DMS53 treated with DMSO at 0.1 percent for 48 hours (cell line): ENCODE data around the gene SOBP.
"Not testable (repeated sequence)": the region's sequence is repeated elsewhere in the genome, so short reads cannot be mapped to it uniquely, and the experiment has no call there.

Source experiments
- DNase-seq: peaks from one replicate; lab custom pipeline; 2025; ENCODE audit not compliant: unreplicated experiment; lab: John Stamatoyannopoulos, UW

Gene SOBP

DNA sequence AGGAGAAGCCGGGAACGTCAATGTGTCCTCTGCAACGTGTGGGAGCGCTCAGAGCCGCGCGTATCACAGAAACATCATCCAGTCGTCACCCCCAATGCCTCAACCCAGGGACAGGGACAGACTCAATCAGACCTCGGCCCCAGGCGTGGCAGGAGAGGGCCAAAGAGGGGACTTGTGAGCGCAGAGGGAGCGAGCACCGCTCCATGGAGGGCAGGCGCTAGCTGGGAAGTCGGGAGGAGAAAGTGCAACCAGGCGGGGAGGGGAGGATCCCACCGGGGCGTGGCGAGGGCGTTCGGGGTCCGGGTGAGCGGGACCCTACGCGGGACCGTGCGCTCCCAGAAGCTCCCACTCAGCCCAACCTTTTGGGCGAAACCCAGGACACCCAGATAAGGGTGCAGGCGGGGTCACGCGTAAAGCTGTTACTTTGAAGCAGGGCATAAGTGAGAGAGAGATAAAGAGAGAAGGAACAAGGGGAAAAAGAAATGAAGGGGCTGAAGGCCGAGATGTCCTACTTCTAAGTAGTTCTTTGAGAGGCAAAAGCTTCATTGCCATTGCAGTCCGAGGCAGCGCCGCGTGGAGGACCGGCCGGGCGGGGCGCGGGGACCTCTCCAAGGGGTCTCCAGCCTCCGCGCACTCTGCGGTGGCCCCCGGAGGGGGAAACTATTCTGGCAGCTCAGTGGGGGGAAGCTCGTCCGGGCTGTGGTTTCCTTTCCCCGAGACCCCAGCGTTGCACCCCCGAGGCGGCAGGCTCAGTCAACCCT is 862 bp upstream of the SOBP start:
- no peak for DNase-seq

DNA sequence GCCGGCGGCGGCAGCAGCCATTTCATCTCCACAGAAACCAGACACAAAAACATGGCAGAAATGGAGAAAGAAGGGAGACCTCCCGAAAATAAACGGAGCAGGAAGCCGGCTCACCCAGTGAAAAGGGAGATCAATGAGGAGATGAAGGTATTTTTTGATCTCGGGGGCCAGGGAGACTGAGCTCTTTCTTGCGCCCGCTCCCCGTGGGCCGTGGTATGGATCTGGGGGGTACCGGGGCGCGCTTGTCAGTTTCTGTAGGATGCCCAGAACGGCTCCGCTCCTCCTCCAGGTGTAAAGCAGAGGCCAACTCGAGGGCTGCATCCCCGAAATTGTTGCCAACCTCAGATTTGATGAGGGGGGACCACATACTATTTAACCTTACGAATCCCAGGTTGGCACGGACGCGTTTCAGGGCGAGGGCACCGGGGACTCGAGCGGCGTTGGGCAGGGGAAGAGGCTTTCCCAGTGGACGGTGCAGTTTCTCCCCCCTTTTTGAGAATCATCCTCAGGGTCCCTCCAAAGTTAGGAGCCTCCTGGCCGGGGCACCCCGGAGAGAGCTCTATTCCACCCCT is 735 bp downstream of the SOBP start:
- DNase-seq: no peak

DNA sequence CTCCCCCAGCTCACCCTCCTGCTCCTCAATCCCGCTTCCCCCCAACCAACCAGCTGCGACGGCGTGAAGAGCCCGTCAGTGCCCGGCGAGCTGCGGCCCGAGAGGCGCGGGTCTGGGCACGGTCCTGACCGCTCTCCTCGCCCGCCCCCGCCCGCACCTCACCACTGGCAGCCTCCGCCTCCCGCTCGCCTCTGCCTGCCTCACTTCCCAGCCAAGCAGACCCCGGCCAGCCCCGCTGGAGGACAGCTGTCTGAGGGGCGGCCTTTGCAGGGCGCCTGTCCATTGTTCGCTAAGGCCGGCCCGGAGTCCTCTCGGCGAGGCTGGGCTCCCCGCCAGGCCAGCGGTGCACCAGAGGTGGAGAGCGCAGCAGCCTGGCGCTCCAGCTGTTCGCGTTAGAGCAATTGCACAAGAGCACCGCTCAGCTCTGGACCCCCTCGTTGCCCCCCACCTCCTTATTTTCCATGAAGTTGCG is 1.3 kb downstream of the SOBP start:
- no peak for DNase-seq

DNA sequence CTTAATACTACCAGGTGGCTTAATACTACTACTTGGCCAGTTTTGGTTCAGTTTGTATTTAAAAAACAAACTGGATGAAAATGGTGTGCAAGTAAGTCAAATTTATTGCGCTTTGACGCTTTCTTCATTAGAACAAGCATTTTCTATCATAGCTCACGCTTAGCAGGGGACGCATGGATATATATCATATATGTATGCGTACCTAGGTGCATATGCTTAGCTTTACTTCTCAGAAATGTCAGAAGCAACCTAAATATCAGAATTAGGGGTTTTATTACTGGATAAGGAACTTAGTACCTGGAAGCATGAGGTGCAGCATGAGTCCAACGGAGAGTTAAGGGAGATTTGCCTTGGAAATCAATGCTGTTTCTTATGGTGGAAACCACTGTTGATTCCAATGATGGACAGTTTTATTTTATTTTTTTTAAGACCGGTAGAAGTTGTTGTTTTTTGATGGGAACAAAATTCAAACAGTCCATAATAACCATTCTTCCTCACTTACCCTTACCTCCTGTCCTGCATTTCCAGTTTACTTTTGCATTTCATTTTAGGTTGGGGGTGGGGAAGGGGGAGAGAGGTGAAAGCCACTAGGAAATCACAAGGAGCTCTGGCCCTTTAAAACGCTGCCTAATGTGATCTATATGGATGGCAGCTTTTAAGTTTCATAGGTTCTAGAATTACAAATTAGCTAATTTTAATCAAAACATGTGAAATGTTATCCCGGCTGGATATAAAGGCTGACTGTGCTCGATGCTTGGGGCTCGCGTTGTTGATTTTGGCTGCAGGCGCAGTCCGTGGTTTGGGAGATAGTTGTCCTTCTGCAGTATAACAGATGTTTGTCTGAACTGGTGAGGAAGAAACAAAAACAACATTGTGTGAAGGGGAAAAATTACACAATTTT is 2.1 kb downstream of the SOBP start:
- no peak for DNase-seq

DNA sequence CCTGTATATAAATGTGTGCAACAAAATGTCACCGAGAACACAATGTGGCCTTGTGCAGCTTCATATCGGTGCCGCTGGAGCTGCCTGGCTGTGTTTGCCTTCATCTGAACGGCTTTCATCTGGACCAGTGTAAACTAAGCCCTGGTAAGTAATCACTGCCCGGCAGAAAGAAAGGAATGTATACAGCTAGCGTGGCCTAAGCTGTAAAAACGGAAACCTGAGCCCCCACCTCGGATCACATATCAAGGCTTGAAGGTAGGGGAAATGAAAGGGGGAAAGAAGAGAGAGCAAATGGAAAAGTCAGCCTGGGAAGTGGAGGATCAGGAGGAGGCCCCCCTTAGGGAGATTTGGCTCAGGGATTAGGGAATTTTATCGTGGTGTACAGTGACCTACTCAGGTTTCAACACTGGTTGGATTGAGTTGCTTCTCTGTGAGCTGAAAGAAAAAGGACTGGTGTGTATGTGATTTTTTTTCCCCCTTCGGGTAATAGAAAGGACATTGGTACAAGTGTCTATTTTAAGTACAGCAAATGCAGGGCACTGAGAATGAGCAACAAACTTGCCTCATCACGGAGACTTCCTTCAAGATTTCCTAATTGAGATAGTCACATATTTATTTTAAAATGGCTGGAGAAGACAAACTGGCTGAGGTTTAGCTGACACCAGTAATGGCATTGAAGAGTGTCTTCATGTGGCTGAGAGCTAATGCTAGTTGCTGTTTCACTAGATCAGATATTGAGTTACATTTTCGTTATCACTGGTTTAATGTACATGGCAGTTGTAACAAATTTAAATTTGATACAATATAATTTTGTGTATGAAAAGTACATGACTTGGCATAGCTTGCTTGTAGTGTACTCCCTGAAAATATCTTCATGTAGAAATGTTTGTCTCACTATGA is 3.5 kb downstream of the SOBP start:
- DNase-seq: no peak

DNA sequence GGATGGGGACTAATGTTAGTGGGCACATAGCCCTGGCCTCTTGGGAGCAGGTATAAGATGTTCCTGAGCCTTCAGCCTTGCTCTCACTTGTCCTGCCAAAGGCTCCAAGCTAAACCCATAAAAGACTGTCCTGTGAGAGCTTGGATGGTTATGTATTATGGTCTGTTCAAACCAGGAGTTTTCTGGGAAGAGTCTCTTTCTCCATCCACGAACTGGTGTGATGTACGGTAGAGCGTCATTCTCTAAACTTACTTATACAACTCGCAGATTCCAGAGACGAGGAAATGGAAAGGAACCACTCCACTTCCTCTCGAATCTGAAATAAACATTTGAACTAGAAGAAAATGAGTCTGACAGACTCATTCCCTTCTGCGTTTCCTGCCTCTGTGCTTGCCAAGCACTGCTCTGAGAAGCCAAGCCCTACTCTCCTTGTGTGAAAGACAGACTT is 5.3 kb downstream of the SOBP start:
- no peak for DNase-seq

DNA sequence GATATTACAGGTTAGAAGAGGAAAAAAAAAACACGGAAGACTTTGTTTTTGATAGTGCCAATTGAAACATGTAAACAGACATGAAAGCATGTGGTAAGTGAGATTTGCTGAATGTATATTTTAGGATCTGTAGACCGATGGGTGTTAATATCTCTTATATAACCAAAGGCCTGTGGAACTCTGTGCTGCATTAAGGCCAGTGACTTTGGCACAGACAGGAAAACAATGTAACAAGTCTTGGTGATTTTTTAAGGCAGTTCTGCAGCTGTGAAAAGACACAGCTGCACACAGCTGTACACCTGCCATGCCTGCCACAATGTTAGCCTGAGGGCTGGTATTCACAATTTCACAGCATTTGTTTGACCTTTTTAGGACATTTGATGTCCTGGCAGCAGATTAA is 6.1 kb downstream of the SOBP start:
- DNase-seq: no peak

DNA sequence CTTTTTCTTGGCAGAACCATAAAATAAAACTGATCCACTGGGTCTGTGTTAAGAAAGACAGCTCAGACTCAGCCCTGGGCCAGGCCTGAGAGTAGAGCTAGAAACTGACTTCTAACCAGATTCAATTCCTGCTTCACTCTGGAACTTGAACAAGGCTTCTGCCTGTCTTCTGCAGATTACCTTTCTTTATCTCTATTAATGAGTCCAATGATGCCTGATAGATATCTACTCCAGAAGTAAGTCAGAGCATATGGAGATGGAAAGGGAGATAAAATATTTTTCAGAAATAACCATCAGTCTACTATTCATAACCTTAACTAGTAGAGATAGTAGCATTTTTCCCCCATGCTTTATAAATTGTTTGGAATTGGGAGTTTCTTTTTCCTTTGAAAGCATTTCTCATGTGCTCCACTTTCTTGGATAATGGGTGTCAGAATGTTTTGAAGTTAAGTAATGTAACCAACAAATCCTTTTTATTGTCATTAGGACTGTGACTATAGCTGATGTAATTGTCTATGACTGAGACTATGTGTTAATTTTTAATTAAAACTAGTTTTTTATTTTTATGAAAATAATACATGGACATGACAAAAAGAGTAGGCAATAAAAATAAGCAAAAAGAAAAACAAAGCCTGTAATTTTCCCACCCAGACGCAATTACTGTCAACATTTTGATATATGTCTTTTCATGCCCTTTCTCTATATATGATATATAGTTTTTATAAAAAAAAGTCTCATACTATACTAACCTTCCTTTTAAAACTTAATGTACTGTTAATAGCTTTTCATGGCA is 7.2 kb downstream of the SOBP start:
- DNase-seq: no peak

DNA sequence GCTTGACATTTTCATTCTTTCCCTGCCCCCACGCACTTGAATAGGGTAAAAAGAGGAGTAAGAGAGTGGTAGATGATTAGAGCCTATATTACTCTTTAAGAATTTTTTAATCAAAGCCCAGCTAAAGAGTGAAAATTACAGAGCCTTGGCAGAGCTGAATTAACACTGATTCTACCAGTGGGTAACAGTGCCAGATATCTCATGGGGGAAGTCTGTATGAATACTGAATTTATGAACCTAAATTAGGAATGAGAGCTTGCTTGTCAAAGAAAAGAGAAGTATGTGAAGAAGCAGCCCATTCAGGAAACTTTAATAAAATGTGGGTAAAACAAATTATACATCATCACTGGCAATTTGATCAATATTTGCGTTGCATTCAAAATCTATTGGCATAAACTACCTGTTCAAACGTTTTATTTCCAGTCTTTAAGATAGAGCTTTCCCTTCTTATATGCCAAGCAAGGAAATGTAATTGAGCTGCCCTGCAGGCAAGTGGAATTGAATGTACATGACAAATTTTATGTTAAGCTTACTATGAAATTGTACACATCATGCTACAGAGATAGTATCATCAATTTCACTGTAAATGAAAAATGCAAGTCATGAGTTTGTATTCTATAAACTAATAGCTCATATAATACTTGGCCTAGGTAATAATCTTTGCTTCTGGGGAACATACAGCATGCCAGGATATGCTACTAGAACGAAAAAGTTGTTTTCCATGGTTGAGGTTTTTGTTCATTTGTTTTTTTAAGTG is 14.5 kb downstream of the SOBP start:
- DNase-seq: no peak

DNA sequence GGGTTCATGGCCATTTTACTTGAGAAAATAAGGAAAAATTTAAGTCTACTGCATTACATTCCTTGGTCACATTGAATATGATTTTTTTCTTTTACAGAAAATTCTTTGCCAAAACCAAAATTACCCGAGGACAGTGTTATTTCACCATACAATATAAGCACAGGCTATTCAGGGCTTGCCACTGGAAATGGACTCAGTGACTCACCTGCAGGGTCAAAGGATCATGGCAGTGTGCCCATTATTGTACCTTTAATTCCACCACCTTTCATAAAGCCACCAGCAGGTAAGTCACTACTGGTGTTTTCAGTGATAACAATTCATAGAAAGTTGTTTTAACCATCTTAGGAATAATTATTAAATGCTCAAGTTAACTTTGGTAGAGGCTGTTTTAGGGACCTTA is 16.2 kb downstream of the SOBP start:
- no peak for DNase-seq

DNA sequence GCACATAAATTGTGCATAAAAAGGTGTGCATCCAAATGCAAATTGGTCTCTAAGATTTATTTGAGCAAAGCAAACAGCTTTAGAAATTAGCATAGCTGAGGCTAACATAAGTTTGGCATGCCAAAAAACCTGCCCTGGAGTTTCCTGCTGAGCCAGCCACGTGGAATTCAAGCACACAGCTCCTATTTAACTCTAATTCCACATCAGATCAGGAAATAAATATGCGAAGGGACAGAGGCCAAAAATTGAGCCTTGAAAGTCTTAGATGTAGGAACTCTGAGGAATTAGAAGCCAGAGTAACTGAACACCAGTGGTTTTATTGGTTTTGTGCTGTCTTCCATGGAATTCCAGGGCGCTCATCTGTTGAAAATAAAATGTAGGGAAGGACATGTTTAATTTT is 19.6 kb downstream of the SOBP start:
- no peak for DNase-seq

DNA sequence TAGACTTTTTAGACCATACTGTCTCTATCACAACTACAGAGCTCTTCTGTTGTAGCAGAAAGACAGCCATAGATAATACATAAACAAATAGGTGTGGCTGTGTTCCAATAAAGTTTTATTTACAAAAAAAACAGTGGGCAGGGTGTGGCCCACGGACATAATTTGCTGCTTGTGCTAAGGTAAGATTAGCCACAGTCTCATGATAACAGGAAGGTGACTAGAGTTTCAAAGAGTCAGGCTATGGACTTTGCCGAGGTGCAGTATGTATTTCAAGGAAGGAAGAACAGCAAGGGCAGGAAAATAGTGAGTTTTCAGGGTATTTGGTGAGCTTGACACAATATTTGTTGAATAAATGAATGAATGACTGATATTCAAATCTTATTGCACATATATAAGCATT is 20.2 kb downstream of the SOBP start:
- no peak for DNase-seq

DNA sequence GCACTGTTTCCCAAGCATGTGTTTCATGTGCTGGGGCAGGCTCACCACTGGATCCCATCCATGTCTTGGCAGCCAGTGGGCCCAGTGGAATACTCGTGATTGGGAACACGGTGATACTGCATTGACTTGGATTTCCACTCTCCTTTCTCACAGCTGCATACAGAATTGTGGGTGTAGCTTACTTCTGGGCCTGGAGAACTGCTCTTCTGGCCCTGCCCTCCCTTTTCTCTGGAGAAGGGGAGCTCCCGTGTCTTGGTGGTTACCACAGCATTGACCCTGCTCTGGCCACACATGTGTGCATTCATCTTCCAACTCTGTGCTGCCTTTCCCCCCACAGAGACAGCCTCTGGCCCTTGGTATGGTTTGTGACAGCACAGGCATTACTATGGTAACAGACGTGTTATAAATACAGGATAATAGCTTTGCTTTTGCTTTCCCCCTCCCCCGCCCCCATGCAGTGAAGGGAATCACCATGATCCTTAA is 21.6 kb downstream of the SOBP start:
- DNase-seq: no peak

DNA sequence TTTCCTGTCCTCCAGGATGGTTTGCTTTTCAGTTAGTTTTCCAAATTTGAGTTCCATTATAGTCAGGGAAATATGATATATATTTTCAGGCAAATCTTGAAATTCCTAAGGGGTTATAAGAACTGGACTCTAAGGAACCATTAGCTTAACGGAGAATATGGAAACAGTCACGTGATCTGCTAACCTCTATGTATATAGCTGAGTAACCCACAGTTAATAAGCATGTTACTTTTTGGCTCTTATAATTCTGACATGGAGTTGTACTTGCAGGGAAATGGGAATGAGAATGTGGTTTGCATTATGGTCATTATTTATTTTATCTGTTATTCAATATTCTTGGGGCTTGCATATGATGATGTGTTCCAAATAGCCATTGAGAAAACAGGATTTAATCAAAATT is 23.3 kb downstream of the SOBP start:
- DNase-seq: no peak

DNA sequence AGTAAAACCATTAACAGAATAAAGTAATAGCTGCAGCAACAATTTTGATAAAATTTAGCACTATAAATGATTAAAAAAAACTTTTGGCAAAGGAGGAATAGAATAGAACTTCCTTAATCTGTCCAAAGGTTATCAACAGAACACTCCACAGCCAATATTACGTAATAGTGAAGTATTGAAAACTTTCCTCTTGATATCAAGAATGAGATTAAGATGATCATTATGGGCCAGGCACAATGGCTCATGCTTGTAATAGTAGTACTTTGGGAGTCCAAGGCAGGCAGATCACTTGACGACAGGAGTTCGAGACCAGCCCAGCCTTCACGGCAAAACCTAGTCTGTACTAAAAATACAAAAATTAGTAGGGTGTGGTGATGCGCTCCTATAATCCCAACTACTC is 26.0 kb downstream of the SOBP start:
- no peak for DNase-seq

DNA sequence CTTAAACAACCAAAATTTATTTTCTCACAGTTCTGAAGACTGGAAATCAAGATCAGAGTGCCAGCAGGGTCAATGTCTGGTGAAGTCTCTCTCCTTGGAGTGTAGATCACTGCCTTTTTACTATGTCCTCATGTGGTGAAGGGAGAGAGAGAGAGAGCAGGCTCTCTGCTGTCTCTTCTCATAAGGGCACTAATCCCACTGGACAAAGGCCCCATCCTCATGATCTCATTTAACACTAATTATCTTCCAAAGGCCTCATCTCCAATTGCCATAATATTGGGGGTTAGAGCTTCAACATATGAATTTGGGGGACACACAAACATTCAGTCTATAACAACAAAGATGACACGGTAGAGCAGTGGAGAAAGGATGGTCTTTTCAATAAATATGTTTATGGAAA is 27.4 kb downstream of the SOBP start:
- no peak for DNase-seq

DNA sequence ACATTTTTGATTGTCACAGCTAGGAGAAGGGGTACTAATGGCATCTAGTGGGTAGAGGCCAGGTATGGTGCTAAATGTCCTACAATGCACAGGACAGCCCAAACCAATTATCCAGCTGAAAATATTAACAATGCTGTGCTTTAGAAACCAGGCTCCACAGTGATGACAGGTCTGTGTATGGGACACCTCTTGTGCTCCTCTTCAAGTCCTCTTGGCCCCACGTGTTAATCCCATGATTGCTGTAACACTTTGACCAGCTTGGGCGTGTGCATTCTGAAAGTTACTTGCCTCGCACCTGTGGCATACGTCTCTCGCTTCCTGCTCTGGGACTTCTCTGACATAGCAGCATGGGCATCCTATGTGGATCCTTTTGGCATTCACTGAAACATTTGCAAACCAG is 29.3 kb downstream of the SOBP start:
- not testable (repeated sequence) for DNase-seq

DNA sequence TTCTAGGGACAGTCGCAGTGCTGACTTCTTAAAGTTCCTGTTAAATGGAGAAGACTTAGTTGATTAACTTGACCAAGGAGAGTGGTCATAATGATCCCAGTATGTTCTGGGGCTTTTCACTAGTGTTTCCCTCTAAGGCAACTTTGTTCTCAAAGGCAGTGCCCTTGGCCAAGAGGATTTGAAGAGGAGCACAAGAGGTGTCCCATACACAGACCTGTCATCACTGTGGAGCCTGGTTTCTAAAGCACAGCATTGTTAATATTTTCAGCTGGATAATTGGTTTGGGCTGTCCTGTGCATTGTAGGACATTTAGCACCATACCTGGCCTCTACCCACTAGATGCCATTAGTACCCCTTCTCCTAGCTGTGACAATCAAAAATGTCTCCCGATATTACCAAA is 30.8 kb downstream of the SOBP start:
- DNase-seq: not testable (repeated sequence)
